Common myeloid progenitor, CD34-positive (primary cell): Measurements from ENCODE around the gene TNFRSF1A.

Source experiments
- CTCF ChIA-PET: fragments of 350-600 bp; sonication (Branson Sonifier 250); formaldehyde crosslinking; loops from one replicate; lab custom pipeline; 2021; ENCODE audit warnings: antibody characterized with exemption; lab: Charles Lee
- POLR2A ChIA-PET: fragments of 350-600 bp; sonication (Branson Sonifier 250); formaldehyde crosslinking; loops from one replicate; lab custom pipeline; 2021; ENCODE audit warnings: antibody characterized with exemption; lab: Charles Lee
- DNase-seq, 3 donors: peaks; one replicate each; pipeline versions ENCODE4 v3.0.0 to v3.0.0-alpha.2; 2013
- H3K27ac ChIP-seq, 2 experiments: 1 replicate in 1 of 2; 2 replicates in 1 of 2; pipeline ENCODE4 v1.7.0; 2013; ENCODE audit warnings: inconsistent platforms in 2 of 2, low read length in 2 of 2, mild to moderate bottlenecking in 2 of 2, low read depth in 1 of 2, moderate library complexity in 1 of 2; ENCODE audit not compliant: severe bottlenecking in 2 of 2, insufficient read depth in 1 of 2, poor library complexity in 1 of 2
- H3K27me3 ChIP-seq, 5 experiments: replicated peaks in 2 of 5; 1 replicate in 3 of 5; 2 replicates in 2 of 5; pipeline versions ENCODE4 v1.6.1 to v1.7.0; 2013; ENCODE audit warnings: low read length in 4 of 5, mild to moderate bottlenecking in 2 of 5, moderate library complexity in 2 of 5, inconsistent platforms in 1 of 5; ENCODE audit not compliant: insufficient read depth in 5 of 5, control insufficient read depth in 4 of 5
- H3K36me3 ChIP-seq, 4 experiments: 1 replicate in 2 of 4; 2 replicates in 2 of 4; pipeline versions ENCODE4 v1.6.1 to v1.7.0; 2013; ENCODE audit warnings: low read length in 3 of 4, control low read depth in 1 of 4, mild to moderate bottlenecking in 1 of 4; ENCODE audit not compliant: control insufficient read depth in 4 of 4, insufficient read depth in 4 of 4
- H3K4me1 ChIP-seq, 4 experiments: 1 replicate in 3 of 4; 2 replicates in 1 of 4; pipeline versions ENCODE4 v1.6.1 to v1.7.1; 2013; ENCODE audit warnings: low read length in 3 of 4, mild to moderate bottlenecking in 3 of 4, control low read depth in 1 of 4, inconsistent platforms in 1 of 4, moderate library complexity in 1 of 4; ENCODE audit not compliant: control insufficient read depth in 4 of 4, insufficient read depth in 4 of 4; ENCODE audit errors: control extremely low read depth in 1 of 4
- H3K4me3 ChIP-seq, 7 experiments: 1 replicate in 4 of 7; 2 replicates in 3 of 7; pipeline versions ENCODE4 v1.5.1 to v1.7.0; 2013; ENCODE audit warnings: mild to moderate bottlenecking in 7 of 7, low read length in 6 of 7, moderate library complexity in 6 of 7, inconsistent platforms in 2 of 7, low read depth in 2 of 7, control low read depth in 1 of 7; ENCODE audit not compliant: insufficient read depth in 4 of 7, control insufficient read depth in 1 of 7; ENCODE audit errors: extremely low read depth in 1 of 7
- H3K9me3 ChIP-seq, 5 experiments: 1 replicate in 4 of 5; 2 replicates in 1 of 5; pipeline versions ENCODE4 v1.6.1 to v1.7.1; 2013; ENCODE audit warnings: low read length in 4 of 5, mild to moderate bottlenecking in 2 of 5, inconsistent platforms in 1 of 5, low read depth in 1 of 5, moderate library complexity in 1 of 5; ENCODE audit not compliant: control insufficient read depth in 4 of 5, insufficient read depth in 2 of 5; ENCODE audit errors: control extremely low read depth in 1 of 5
- WGBS: methylation state at CpG from one replicate; pipeline ENCODE4 v1.1.5; 2013; ENCODE audit not compliant: insufficient coverage; 5-methylcytosine and 5-hydroxymethylcytosine counted together

The TNFRSF1A gene

DNA sequence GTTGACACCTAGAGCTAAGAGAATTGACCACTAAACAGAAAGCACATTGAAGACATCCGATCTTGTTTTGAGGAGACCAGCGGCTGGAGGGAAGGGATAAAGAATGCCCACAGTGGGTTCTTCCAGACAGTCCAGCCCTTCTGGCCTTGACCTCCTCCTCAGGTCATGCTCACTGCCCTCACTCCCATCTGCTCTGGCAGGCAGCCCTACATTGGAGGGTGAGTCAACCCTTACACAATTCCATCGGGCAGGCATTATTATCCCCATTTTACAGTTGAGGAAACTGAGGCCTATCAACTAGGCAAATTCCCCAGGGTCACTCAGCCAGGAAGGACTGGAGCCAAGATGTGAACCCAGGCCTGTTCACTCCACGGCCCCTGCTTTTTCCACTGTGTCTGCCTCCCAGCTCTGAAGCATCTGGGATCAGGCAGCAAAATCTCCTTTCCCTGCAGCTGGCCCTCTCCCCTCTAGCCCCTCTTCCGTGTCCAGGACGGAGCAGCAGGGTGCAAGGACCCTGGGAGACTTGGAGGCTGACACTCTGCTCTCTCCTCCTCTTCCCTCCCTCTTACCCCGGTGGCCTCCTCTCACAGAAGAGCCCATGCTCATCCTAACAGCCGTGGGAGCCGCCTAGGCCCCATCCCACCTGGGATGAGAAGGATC lies 28.2 kb upstream of the TNFRSF1A start:
- H3K27ac ChIP-seq: no peak overlapping the region
- H3K9me3 ChIP-seq: no peaks in the 10 kb centered on the region
- H3K4me3 ChIP-seq: no peak overlapping the region
- H3K27me3 ChIP-seq: no peaks in the 10 kb centered on the region
- no peaks in the 10 kb centered on the region for H3K36me3 ChIP-seq
- ChIA-PET POLR2A (no interaction called here), CTCF (interaction anchor here (0.7 to 6.9 kb wide), 9 partner anchors 10 to 201 kb away, joined by 3 to 73 read pairs (median 7); partner anchors contain the start of genes LTBR and TNFRSF1A)
- no peak for DNase-seq
- peaks cover 8 to 77% (median 47%) of the 10 kb centered on the region in 4 experiments for H3K4me1 ChIP-seq
- WGBS: 95% methylated on average over 7 of the region's 9 CpGs

DNA sequence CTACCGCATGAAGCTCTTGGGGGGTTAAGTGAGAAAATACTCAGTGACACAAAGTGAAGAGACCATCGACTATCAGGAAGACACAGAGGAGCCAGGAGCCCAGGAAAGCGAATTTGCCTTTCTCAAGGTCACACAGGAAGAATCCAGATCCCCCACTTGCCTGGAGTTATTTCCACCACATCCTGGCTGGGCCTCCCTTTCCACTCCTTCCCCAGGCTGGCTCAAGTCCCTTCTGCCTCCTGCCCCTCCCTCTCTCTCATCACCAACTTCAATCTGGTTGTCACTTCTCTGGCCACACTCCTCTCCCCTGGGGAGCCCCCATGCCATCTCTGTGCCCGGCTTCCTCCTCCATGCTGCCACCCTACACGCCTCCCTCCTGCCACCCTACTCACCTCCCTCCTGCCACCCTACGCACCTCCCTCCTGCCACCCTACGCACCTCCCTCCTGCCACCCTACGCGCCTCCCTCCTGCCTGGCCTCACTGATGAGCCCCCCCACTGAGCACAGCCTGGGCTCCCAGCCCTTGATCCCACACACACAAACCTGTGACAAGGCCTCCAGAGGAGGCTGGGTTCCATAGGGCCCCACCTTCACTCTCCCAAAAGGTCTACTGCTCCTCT lies 27.1 kb upstream of the TNFRSF1A start:
- Histone ChIP-seq H3K27me3 (no peaks in the 10 kb centered on the region), H3K36me3 (no peaks in the 10 kb centered on the region), H3K27ac (no peak overlapping the region), H3K4me1 (peaks cover 8 to 70% (median 47%) of the 10 kb centered on the region in 4 experiments), H3K4me3 (no peak overlapping the region), H3K9me3 (no peaks in the 10 kb centered on the region)
- ChIA-PET POLR2A (no interaction called here), CTCF (interaction anchor here (0.7 to 7.2 kb wide), 9 partner anchors 15 to 202 kb away, joined by 3 to 84 read pairs (median 7); partner anchors contain the start of genes LTBR and TNFRSF1A)
- 86% methylated on average over 9 of the region's 9 CpGs for WGBS
- no peak for DNase-seq

DNA sequence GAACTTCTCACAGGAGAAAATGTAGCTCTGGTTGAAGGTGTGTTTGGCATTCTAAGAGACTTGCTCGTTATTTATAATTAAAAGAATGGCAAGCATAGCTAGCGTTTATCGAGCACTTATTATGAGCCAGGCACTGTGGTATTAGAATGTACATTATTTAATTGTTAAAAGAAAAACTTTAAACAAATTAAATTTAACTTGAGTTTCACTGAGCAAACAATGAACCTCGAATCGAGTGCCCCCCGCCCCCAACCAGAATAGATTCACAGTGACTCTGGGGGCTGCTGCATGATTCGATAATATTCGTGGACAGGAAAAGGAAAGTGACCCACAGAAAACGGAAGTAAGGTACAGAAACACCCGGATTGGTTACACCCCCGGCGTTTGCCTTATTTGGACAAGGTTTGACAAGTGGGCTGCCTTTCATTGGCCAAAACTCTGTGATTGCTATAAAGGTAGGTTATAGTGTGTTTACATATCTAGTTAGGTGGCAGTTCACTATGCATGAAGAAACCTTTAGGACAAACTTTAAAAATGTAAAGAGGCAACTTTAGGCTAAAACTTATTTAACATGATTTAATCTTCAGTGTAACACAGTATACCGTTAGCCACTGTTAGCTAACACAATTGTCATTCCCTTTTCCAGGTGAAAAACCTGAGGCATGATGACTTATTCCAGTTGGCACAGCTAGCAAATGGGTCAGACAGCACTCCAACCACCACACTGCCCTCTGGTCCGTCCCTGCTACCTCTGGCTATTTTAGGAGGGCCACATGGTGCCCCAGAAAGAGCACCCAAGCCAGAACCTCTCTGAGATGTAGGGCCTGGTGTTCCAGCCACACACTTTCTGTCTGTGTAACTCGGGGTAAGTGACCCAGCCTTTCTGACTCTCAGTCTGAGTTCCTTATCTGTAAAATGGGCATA lies 26.4 kb upstream of the TNFRSF1A start:
- Histone ChIP-seq H3K9me3 (no peaks in the 10 kb centered on the region), H3K27me3 (no peaks in the 10 kb centered on the region), H3K4me3 (no peak overlapping the region), H3K36me3 (no peaks in the 10 kb centered on the region), H3K27ac (no peak overlapping the region), H3K4me1 (peaks cover 8 to 70% (median 46%) of the 10 kb centered on the region in 4 experiments)
- ChIA-PET POLR2A (interaction anchor here (0.8 kb wide), 1 partner anchor 31 kb away, joined by 5 read pairs; no protein-coding TSS in a partner anchor), CTCF (interaction anchor here (0.5 to 7.2 kb wide), 19 partner anchors 9 to 97 kb away, joined by 3 to 84 read pairs (median 4); partner anchors contain the start of gene LTBR)
- 55% methylated on average over 6 of the region's 15 CpGs for WGBS
- peak in 2 of 3 donors; percentile 41 to 60 for DNase-seq

DNA sequence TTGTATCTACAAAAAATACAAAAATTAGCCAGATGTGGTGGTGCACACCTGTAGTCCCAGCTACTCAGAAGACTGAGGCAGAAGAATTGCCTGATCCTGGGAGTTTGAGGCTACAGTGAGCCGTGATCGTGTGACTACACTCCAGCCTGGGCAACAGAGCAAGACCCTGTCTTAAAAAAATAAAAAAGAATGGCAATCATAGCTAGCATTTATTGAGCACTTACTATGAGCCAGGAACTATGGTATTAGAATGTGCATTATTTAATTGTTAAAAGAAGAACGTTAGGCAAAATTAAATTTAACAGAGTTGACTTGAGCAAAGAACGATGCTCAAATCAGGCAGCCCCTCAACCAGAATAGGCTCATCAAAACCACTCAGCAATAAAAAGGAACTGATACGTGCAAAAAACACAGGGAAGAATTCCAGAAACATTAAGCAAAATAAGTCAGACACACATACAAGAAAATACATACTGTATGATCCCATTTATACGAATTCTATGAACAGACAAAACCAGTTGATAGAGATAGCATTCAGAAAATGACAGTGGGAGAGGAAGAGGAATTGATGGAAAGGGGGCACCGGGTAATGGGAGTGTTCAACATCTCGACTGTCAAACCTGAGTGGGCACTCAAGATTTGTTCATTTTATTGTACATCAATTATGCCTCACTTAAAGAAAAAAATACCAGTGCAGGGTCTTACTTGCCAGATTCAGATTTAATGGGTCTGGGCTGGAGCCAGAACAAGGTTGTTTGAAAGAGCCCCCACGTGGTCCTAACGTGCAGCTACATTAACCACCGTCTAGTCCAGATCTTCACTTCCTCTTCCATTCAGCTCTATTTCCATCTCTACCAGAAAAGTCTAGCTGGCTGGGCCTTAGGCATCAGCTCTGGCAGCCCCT lies 25.4 kb upstream of the TNFRSF1A start:
- DNase-seq: peak; percentile 84 to 93 (median 92)
- peaks cover 8 to 61% (median 40%) of the 10 kb centered on the region in 4 experiments for H3K4me1 ChIP-seq
- no peak overlapping the region for H3K4me3 ChIP-seq
- ChIA-PET CTCF (interaction anchor here (0.5 to 7.2 kb wide), 18 partner anchors 10 to 98 kb away, joined by 3 to 84 read pairs (median 4); partner anchors contain the start of gene LTBR), POLR2A (interaction anchor here (0.8 to 1.3 kb wide), 2 partner anchors 27 to 30 kb away, joined by 3 to 5 read pairs; no protein-coding TSS in a partner anchor)
- H3K9me3 ChIP-seq: no peaks in the 10 kb centered on the region
- no peak overlapping the region for H3K27ac ChIP-seq
- WGBS: 76% methylated on average over 4 of the region's 11 CpGs
- H3K36me3 ChIP-seq: no peaks in the 10 kb centered on the region
- no peaks in the 10 kb centered on the region for H3K27me3 ChIP-seq

DNA sequence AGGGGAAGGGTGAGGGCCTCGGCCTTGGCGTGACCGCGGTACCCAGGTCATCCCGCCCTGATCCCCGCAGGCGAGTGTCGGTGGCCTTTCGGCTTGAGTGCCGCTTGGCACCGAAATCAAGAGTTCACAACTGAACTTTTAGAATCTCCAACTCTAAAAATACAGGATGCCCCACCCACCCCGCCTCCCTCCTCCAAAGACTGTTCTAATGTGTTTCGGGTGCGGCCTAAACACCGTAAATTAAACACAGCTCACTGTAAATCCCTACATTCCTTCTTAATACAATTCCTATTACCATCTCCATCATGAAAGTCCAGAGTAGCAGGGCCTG lies 22.1 kb upstream of the TNFRSF1A start:
- ChIA-PET POLR2A (interaction anchor here (1.6 to 1.8 kb wide), 2 partner anchors 18 to 27 kb away, joined by 5 to 12 read pairs; no protein-coding TSS in a partner anchor), CTCF (interaction anchor here (1.0 to 7.2 kb wide), 6 partner anchors 13 to 29 kb away, joined by 3 to 84 read pairs (median 10); partner anchors contain the start of gene TNFRSF1A)
- Histone ChIP-seq H3K9me3 (no peaks in the 10 kb centered on the region), H3K27me3 (no peaks in the 10 kb centered on the region), H3K36me3 (no peaks in the 10 kb centered on the region), H3K4me3 (peak overlapping the region; percentile 72 to 92 (median 79)), H3K4me1 (peaks cover 8 to 44% (median 26%) of the 10 kb centered on the region in 4 experiments), H3K27ac (peak overlapping the region in 1 of 2 experiments; percentile 76)
- DNase-seq: peak in 1 of 3 donors; percentile 49
- 1% methylated on average over 14 of the region's 15 CpGs for WGBS
